ENCODE results near the gene GRPEL1. TPM values are rescaled to one million over a fixed set of nuclear protein-coding genes. Genes with fewer than 3 reads are reported as not detected.

Gene GRPEL1
- total RNA-seq (2022; extraction: Qiagen RNA extraction) = 59.1 to 72.2 TPM (median 65.9 TPM) in 5 replicates

GRCh38 chr4:7067452-7068278 lies at the start of gene GRPEL1:
Gene GRPEL1 (minus strand): TSS chr4:7068064. CDS start chr4:7068032, 32 bp downstream.

GRCh38 chr4:7043284-7044136 lies 24.4 kb downstream of the GRPEL1 start, which contains the start of gene TADA2B:
Gene TADA2B (plus strand): TSS chr4:7043372. CDS start chr4:7043580, 208 bp downstream.

Other genes with a start within 250 kb of the GRPEL1 start
- 31.5 to 40.1 TPM (median 36.5 TPM) in 5 replicates for gene TBC1D14, start 158.2 kb downstream of the GRPEL1 start, total RNA-seq (2022; extraction: Qiagen RNA extraction)
- 11.2 to 16.5 TPM (median 14.9 TPM) in 5 replicates for gene TADA2B, start 24.7 kb downstream of the GRPEL1 start, total RNA-seq (2022; extraction: Qiagen RNA extraction)
- 3.4 to 6.4 TPM (median 4.8 TPM) in 5 replicates for gene SORCS2, start 124.5 kb upstream of the GRPEL1 start, total RNA-seq (2022; extraction: Qiagen RNA extraction)

Measured in A549 treated with Mapracorat at 1 μM for 4 hours (cell line).